PC-9 (cell line): Measurements from ENCODE around the gene JMJD1C.

Experiments used
- CTCF ChIP-seq: fragments of 200-600 bp; sonication (generic); conservative IDR thresholded peaks from 2 replicates; pipeline ENCODE4 v1.6.1; 2017; ENCODE audit warnings: mixed run types, antibody characterized with exemption, mild to moderate bottlenecking, moderate library complexity
- EZH2 ChIP-seq: fragments of 200-600 bp; sonication (generic); IDR thresholded peaks from 2 replicates; pipeline ENCODE4 v1.8.0; 2017; ENCODE audit warnings: antibody characterized with exemption, low read depth

GRCh38 chr10:63120554-63120953 is 345.2 kb downstream of the JMJD1C start:
- no peak for TF ChIP-seq CTCF
- TF ChIP-seq EZH2, result no peak
